NCI-H1105 treated with DMSO at 0.1 percent for 48 hours (cell line): ENCODE results near the gene MOB2.

Experiments
- DNase-seq: peaks from one replicate; lab custom pipeline; 2025; lab: John Stamatoyannopoulos, UW

MOB2 gene

DNA sequence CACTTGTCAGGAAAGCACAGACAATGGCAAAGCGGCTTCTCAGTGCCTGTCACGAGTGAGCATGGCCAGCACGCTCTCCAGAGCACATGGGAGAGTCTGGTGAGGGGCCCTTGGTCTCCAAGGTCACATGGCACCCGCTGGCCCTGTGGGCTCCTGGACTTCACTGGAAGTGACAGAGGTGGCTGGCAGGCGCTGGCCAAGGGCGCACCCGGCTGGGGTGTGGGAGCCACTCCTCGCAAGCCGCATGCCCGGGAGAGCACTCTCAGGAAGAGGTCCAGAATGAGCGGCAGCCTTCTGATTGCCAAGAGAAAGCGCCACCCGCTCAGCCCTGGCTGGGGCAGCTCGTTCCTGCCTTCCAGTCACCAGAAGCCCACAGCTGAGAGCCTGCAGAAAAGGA, 17.1 kb upstream of the MOB2 start:
- no peak for DNase-seq

GRCh38 chr11:1502954-1503707, 16.6 kb upstream of the MOB2 start:
- no peak for DNase-seq

DNA sequence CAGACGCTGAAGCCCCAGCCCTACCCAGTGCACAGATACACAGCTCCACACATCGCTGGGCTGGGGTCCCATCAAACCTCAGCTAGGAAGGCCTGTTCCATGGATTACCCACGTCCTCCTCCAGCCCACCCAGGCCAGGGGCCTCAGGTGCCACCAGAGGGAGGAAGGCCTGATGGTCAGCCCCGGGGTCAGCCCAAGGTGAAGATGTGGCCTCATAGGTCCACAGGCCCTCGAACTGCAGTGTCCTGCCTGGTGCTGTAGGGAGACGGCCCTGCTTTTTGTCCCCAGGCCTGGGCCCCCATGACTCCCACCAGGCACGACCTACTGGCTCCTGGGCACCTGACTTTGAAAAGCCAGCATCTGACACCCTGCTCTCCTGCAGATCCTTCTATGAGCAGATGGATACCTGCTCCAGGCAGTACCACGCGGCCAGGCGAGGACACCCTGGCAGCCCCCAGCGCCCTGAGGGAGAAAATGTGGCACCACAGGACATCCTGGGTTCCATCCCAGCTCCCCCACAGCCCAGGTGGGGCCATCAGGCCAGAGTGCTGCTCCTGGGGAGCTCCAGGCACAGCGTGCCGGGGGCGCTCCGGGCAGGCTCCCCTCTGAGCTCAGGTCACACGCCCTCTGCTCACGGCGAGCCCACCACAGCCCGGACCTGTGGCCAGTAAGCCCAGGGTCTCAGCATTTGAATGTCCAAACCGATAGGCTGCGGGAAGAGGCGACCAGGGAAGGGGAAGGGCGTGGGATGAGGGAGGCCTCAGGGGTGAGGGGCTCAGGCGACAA, 15.8 kb upstream of the MOB2 start:
- DNase-seq, result no peak

GRCh38 chr11:1501421-1502167, 15.0 kb upstream of the MOB2 start:
- no peak for DNase-seq

GRCh38 chr11:1500466-1501420, 14.2 kb upstream of the MOB2 start:
- DNase-seq, result no peak

DNA sequence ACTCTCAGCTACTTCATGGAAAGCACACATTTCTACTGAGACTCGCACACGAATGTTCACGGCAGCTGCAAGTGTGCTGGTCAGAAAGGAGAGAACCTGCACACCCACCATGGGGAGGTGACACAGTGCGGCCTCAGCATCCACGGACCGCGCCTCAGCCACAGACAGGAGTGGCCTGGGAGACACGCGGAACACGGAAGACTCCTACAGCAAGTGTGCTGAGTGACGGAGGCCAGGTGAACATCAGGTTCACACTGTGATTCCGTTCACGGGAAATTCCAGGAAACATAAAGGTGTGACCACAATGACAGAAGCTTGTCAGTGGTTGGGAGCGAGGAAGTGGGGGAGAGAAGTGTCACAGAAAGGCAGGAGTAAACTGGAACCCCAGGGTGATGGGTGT, 13.3 kb upstream of the MOB2 start:
- no peak for DNase-seq

DNA sequence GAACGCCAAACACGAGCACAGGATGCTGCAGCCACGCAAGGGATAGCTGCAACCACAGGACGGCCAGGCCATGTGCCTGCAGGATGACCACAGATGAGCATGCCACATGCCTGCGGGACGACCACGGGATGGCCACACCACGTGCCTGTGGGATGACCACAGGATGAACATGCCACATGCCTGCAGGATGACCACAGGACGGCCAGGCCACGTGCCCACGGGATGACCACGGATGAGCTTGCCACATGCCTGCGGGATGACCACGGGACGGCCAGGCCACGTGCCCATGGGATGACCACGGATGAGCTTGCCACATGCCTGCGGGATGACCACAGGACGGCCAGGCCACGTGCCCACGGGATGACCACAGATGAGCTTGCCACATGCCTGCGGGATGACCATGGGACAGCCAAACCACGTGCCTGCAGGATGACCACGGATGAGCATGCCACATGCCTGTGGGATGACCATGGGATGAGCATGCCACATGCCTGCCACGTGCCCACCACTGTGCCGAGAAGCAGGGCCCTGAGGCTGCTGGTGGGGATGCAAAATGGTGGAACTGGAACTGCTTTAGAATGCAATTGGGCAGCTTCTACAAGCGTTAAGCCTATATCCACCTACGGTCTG, 12.8 kb upstream of the MOB2 start:
- DNase-seq, result no peak

- DNase-seq, result no peak
Observed at GRCh38 chr11:1498262-1498661, 11.7 kb upstream of the MOB2 start.

- no peak for DNase-seq
Observed at GRCh38 chr11:1497600-1497999, 11.0 kb upstream of the MOB2 start.

DNA sequence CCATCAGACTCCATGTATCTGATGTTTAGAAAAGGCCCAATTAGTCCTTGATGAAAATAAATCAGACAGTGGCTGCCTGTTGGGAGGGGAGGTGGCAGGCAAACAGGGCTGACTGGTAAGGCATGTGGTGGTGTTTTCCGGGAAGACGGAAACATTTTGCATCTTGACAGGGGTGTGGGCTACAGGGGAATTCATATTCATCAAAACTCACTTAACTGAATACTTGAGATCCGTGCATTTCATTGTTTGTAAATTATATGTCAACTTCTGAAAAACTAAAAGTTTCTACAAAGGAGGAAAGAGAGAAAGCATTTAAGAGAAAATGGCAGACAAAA, 10.1 kb upstream of the MOB2 start:
- DNase-seq, result no peak

DNA sequence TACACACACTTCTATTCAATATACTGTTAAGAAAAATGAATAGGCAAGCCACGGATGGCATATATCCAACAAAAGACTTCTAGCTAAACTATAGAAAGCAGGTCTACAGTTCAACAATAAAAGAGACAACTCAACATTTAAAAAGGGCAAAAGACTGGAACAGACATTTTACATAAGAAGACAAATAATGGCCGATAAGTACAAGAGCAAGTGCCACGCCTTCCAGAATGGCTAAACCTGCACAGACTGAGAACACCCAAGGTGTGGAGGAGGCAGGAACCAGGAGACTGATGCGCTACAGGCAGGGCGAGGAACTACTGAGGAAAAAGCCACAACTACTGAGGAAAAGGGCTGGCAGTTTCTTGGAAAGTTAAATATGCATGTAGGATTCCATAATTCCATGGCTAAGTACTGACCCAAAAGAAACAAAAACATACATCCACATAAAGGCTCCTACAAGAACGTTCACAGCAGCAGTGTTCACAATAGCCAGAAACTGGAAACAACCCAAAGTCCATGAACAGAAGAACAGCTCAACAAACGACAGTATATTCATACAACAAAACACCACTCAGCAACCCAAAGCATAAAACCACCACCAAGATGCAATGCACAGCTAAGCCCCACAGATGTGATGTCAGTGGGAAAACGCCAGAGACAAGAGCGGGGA, 9.6 kb upstream of the MOB2 start:
- no peak for DNase-seq

DNA sequence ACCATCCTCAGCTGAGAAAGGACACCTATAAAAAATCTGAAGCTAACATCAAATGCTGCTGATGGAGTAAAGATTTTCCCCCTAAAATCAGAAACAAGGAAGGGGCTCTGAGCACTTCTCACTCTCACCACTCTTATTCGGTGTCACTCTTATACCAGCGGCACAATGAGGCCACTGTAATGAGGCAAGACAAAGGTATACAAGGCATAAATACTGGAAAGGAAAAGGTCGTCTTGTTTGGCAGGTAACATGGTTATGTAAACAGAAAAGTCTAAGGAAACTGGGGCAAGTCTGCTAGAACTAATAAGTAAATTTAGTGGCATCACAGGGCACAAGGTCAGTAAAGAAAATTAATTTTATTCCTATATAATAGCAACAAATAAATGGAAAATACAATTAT, 8.1 kb upstream of the MOB2 start:
- no peak for DNase-seq

GRCh38 chr11:1493650-1494244, 7.2 kb upstream of the MOB2 start:
- no peak for DNase-seq

- DNase-seq, result no peak
Observed at GRCh38 chr11:1491379-1491778, 4.8 kb upstream of the MOB2 start.

- no peak for DNase-seq
Observed at GRCh38 chr11:1490651-1491050, 4.1 kb upstream of the MOB2 start.

GRCh38 chr11:1488575-1489180, 2.1 kb upstream of the MOB2 start:
- DNase-seq, result no peak

- DNase-seq, result no peak
Observed at GRCh38 chr11:1487851-1488574, 1.4 kb upstream of the MOB2 start.

DNA sequence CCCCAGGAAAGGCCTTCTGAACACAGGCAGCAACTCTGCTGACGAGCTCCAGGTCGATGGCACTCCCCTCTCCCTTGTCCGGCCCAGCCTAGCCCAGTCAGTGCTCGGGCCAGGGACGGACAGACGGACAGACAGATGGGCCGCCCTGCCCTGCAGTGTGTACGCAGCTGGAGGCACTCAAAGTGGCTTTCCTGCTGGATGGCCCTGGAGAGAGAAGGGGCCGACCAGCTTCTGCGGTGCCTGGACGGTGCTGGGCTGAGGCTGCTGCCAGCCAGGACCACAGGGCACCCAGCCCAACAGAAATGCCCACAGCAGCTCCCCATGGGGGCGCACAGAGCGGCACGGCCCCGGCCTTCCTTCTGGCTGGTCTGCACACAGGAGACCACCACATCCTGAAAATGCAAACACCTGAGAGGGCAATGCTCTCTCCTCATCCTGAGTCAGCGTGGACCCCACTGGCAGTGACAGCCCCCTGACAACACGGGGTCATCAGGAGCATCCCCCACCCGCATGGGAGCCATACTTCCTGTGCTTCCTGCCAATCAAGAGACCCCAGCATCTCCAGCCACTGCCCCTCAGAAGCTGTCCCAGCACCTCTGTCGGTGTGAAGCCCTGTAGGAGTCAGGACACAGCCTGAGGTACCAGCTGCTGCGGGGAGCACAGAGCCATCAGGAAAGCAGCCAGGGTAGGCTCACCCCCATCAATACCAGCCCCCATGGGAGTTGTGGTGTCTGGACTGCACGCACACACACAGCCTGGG, 692 bp upstream of the MOB2 start:
- no peak for DNase-seq

GRCh38 chr11:1485504-1485885, 1.1 kb downstream of the MOB2 start:
- no peak for DNase-seq
